Mesendoderm (in vitro differentiated cells): ENCODE data around the gene ACTN1.

Source experiments
- DNase-seq: peaks from one replicate; pipeline ENCODE4 v3.0.0; 2013
- H2AK5ac ChIP-seq: 2 replicates; pipeline ENCODE4 v1.6.1; 2013; ENCODE audit warnings: low read length, inconsistent platforms
- H2BK120ac ChIP-seq: 2 replicates; pipeline ENCODE4 v1.6.1; 2013; ENCODE audit warnings: low read depth, mild to moderate bottlenecking, low read length, moderate library complexity, mixed read lengths
- H2BK15ac ChIP-seq: replicated peaks from 2 replicates; pipeline ENCODE4 v1.6.1; 2013; ENCODE audit warnings: low read depth, mild to moderate bottlenecking, moderate library complexity
- H2BK5ac ChIP-seq: 2 replicates; pipeline ENCODE4 v1.6.1; 2013; ENCODE audit warnings: low read length, inconsistent platforms
- H3K18ac ChIP-seq: 2 replicates; pipeline ENCODE4 v1.6.1; 2013; ENCODE audit warnings: mild to moderate bottlenecking, low read length, mixed read lengths
- H3K23ac ChIP-seq: one replicate; pipeline ENCODE4 v1.6.1; 2013; ENCODE audit warnings: low read length
- H3K27ac ChIP-seq: 2 replicates; pipeline ENCODE4 v1.5.1; 2013; ENCODE audit warnings: low read depth, mild to moderate bottlenecking, inconsistent platforms, low read length, moderate library complexity
- H3K27me3 ChIP-seq: 2 replicates; pipeline ENCODE4 v1.6.1; 2013; ENCODE audit warnings: low read length, control low read depth, mild to moderate bottlenecking, inconsistent platforms; ENCODE audit not compliant: insufficient read depth, poor library complexity
- H3K36me3 ChIP-seq: 2 replicates; pipeline ENCODE4 v1.6.1; 2013; ENCODE audit warnings: low read length, inconsistent platforms; ENCODE audit not compliant: control insufficient read depth, insufficient read depth
- H3K4ac ChIP-seq: one replicate; pipeline ENCODE4 v1.6.1; 2013; ENCODE audit warnings: low read depth, mild to moderate bottlenecking, low read length, moderate library complexity
- H3K4me1 ChIP-seq: 2 replicates; pipeline ENCODE4 v1.6.1; 2013; ENCODE audit warnings: low read depth, low read length, inconsistent platforms; ENCODE audit not compliant: control insufficient read depth
- H3K4me2 ChIP-seq: 2 replicates; pipeline ENCODE4 v1.6.1; 2013; ENCODE audit warnings: low read length
- H3K4me3 ChIP-seq: 2 replicates; pipeline ENCODE4 v1.5.1; 2013; ENCODE audit warnings: mild to moderate bottlenecking, low read length
- H3K56ac ChIP-seq: one replicate; pipeline ENCODE4 v1.6.1; 2013; ENCODE audit warnings: low read length
- H3K79me1 ChIP-seq: 2 replicates; pipeline ENCODE4 v1.6.1; 2013; ENCODE audit warnings: low read length, inconsistent platforms
- H3K79me2 ChIP-seq: 2 replicates; pipeline ENCODE4 v1.6.1; 2013; ENCODE audit warnings: mild to moderate bottlenecking, low read length; ENCODE audit not compliant: control insufficient read depth, insufficient read depth
- H3K9ac ChIP-seq: 2 replicates; pipeline ENCODE4 v1.6.1; 2013; ENCODE audit warnings: low read length, inconsistent platforms
- H4K5ac ChIP-seq: one replicate; pipeline ENCODE4 v1.6.1; 2013; ENCODE audit warnings: low read length
- H4K8ac ChIP-seq: one replicate; pipeline ENCODE4 v1.6.1; 2013; ENCODE audit warnings: low read depth, mild to moderate bottlenecking, control low read depth, low read length, moderate library complexity
- WGBS: extraction: QIAGEN DNeasy Blood & Tissue Kit; methylation state at CpG from one replicate; pipeline ENCODE4 v1.1.7; 2013; ENCODE audit warnings: low lambda C conversion rate, missing lambda C conversion rate; ENCODE audit not compliant: insufficient coverage; ENCODE audit errors: extremely low coverage; 5-methylcytosine and 5-hydroxymethylcytosine counted together

ACTN1 gene

DNA sequence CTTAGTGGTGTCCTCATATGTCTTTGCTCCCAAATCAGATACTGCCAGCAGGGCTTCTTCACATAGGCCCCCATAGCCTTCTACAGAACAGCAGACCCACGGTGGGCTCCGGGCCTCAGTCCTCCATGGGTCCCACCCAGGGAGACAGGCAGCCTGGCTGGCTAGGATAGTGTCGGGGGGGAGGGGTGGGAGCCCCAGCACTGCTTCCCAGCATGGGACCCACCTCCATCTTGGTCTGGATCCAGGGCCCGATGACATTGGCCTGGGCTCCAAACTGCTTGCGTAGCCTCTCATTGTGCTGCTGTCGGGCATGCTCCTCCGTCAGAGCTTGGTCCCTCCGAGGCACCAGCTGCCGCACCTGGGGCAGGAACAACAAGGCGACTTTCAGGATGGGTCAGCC is 96.9 kb downstream of the ACTN1 start:
- Histone ChIP-seq H3K4me1 (no peaks in the 10 kb centered on the region), H3K4me3 (no peak overlapping the region)
- no CpG with 5 or more reads among the region's 10 CpGs for WGBS

DNA sequence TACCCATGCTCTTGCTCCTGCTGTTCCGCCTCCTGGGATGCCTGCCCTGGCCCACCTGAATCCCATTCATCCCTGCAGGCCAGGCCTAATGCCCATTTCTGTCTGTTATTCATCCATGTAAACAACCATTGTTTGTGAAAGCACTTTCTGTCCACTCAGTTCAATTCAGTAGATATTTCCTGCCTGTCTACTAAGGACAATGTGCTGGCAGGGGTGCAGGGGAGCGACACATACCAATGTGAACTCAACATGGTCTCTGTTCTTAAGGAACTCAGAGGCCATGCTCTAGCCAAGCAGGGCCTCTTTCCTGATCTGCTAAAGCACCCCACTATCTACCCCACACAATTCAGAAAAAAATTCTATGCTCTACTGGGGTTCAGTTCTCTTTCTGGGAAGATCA is 97.7 kb downstream of the ACTN1 start:
- no peak overlapping the region for H3K18ac ChIP-seq
- no peak overlapping the region for H4K8ac ChIP-seq
- H3K56ac ChIP-seq, result no peak overlapping the region
- H2BK5ac ChIP-seq, result no peak overlapping the region
- DNase-seq, result no peak
- no peak overlapping the region for H4K5ac ChIP-seq
- H3K9ac ChIP-seq, result no peak overlapping the region
- H2BK15ac ChIP-seq, result no peak overlapping the region
- H3K4me2 ChIP-seq, result no peak overlapping the region
- H3K23ac ChIP-seq, result no peak overlapping the region
- no peak overlapping the region for H2BK120ac ChIP-seq
- no peaks in the 10 kb centered on the region for H3K27me3 ChIP-seq
- no peaks in the 10 kb centered on the region for H3K79me1 ChIP-seq
- H3K4ac ChIP-seq, result no peak overlapping the region
- WGBS, result no CpG with 5 or more reads among the region's 2 CpGs
- no peak overlapping the region for H3K27ac ChIP-seq
- no peaks in the 10 kb centered on the region for H3K79me2 ChIP-seq
- H3K4me3 ChIP-seq, result no peak overlapping the region
- no peaks in the 10 kb centered on the region for H3K4me1 ChIP-seq
- no peak overlapping the region for H2AK5ac ChIP-seq
- H3K36me3 ChIP-seq, result peaks cover 34% of the 10 kb centered on the region

More for the DNA sequence above, 96.9 kb downstream of the ACTN1 start:
- H2BK15ac ChIP-seq, result no peak overlapping the region
- H3K79me1 ChIP-seq, result no peaks in the 10 kb centered on the region
- no peak overlapping the region for H2BK5ac ChIP-seq
- no peak for DNase-seq
- no peaks in the 10 kb centered on the region for H3K27me3 ChIP-seq
- no peak overlapping the region for H4K5ac ChIP-seq
- H3K18ac ChIP-seq, result no peak overlapping the region
- H2BK120ac ChIP-seq, result no peak overlapping the region
- H3K23ac ChIP-seq, result no peak overlapping the region
- H3K4me2 ChIP-seq, result no peak overlapping the region
- H3K27ac ChIP-seq, result no peak overlapping the region
- H3K4ac ChIP-seq, result no peak overlapping the region
- H2AK5ac ChIP-seq, result no peak overlapping the region
- no peak overlapping the region for H4K8ac ChIP-seq
- peaks cover 31% of the 10 kb centered on the region for H3K36me3 ChIP-seq
- no peak overlapping the region for H3K56ac ChIP-seq
- no peaks in the 10 kb centered on the region for H3K79me2 ChIP-seq
- H3K9ac ChIP-seq, result no peak overlapping the region

DNA sequence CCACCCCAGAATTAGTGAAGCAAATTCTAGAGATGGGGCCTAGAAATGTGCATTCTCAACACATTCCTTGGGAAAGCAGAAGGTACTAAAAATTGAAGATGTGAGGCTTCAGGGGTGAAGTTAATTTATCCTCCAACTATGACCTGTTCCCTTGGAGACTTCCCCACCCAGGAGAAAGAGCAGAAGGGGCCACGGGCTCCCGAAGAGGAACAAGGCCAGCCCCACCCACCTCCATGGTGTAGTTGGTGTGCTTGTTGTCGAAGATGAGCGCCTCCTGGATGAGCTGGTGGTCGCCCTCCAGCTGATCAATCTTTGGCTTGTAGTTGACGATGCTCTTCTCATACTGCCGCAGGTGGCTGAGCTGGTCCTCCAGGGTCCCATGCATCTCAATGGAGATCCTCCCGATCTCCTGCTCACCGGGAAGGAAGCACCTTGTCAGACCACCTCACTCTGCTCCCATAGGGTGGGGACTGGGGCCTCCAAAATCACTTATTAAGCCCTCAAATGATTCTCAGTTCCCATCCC is 98.5 kb downstream of the ACTN1 start:
- no peaks in the 10 kb centered on the region for H3K79me1 ChIP-seq

DNA sequence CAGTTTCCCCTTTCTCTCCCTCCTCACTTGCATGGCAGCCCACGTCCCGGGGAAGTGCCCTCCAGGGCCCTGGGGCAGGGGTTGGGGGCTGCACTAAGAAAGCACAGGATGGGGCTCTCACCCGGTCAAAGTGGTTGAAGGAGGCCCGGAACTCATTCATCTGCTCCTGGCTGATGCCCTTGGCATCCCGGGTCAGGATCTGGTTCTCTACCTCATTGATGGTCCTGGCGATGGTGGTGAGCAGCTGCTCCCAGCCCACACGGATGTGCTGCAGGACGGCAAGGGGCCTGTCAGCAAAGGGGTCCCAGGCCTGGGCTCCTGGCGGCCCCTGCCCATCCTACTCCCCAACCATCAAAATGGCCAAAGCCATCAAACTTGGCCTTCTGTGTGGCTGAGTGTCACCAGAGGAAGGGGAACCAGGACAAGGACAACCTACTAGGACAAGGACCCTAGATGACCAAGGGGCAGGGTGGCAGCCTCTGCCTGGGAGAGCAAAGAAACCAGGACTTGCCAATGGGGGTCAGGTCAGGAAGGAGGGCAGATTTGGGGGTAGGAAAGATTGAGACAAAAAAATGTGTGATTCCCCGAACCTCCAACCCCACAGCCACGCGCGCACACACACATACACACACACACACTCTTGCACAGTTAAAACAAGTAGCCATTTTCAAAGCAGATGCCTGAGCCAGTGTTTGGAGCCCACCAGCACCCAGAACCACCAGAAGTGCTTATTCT is 99.1 kb downstream of the ACTN1 start:
- Histone ChIP-seq H2AK5ac (no peak overlapping the region), H4K5ac (no peak overlapping the region), H4K8ac (no peak overlapping the region), H3K27ac (no peak overlapping the region), H3K56ac (no peak overlapping the region), H3K79me2 (no peaks in the 10 kb centered on the region), H3K4me1 (no peaks in the 10 kb centered on the region), H2BK5ac (no peak overlapping the region), H3K4ac (no peak overlapping the region), H3K4me2 (no peak overlapping the region), H3K23ac (no peak overlapping the region), H3K79me1 (no peaks in the 10 kb centered on the region), H2BK15ac (no peak overlapping the region), H3K4me3 (no peak overlapping the region), H3K27me3 (no peaks in the 10 kb centered on the region), H3K18ac (no peak overlapping the region), H3K36me3 (peaks cover 35% of the 10 kb centered on the region), H2BK120ac (no peak overlapping the region), H3K9ac (no peak overlapping the region)
- DNase-seq, result no peak
- WGBS, result no CpG with 5 or more reads among the region's 13 CpGs

More for the DNA sequence above, 98.5 kb downstream of the ACTN1 start:
- Histone ChIP-seq H2AK5ac (no peak overlapping the region), H2BK5ac (no peak overlapping the region), H2BK15ac (no peak overlapping the region), H3K27ac (no peak overlapping the region), H3K4me1 (no peaks in the 10 kb centered on the region), H3K18ac (no peak overlapping the region), H3K27me3 (no peaks in the 10 kb centered on the region), H4K8ac (no peak overlapping the region), H3K36me3 (peaks cover 35% of the 10 kb centered on the region), H3K4me3 (no peak overlapping the region), H3K56ac (no peak overlapping the region), H3K23ac (no peak overlapping the region), H2BK120ac (no peak overlapping the region), H4K5ac (no peak overlapping the region), H3K4ac (no peak overlapping the region), H3K4me2 (no peak overlapping the region), H3K79me2 (no peaks in the 10 kb centered on the region), H3K9ac (no peak overlapping the region)
- DNase-seq, result no peak
- WGBS, result no CpG with 5 or more reads among the region's 9 CpGs

DNA sequence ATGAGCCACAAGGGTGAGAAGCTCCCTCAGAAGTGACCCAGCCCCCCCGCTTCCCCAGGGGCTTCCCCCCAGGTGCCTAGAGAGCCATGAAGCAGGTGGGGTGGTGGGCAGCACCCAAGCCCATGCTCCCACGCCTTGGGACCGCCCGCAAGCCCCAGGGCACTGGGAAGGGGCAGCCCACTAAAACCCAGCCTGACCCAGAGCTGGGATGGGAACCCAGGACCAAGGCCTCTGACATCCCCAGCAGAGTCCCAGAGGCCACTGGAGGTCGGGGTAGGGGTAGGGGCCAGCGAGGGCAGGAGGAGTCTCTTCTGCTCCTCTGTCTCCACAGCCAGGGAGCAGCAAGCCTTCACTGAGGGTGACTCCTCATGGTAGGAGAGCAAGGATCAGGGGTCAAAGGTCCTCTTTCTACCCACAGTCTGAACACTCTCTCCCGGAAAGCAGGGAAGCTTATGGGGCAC is 99.8 kb downstream of the ACTN1 start:
- no peak overlapping the region for H3K4ac ChIP-seq
- H2AK5ac ChIP-seq, result no peak overlapping the region
- H3K23ac ChIP-seq, result no peak overlapping the region
- H4K8ac ChIP-seq, result no peak overlapping the region
- no peaks in the 10 kb centered on the region for H3K27me3 ChIP-seq
- H3K18ac ChIP-seq, result no peak overlapping the region
- H4K5ac ChIP-seq, result no peak overlapping the region
- no peak overlapping the region for H2BK5ac ChIP-seq
- no peak overlapping the region for H2BK15ac ChIP-seq
- H3K79me1 ChIP-seq, result no peaks in the 10 kb centered on the region
- H3K9ac ChIP-seq, result no peak overlapping the region
- no peak overlapping the region for H2BK120ac ChIP-seq
- no peak for DNase-seq
- WGBS, result no CpG with 5 or more reads among the region's 7 CpGs
- no peaks in the 10 kb centered on the region for H3K79me2 ChIP-seq
- H3K4me2 ChIP-seq, result no peak overlapping the region
- H3K4me1 ChIP-seq, result no peaks in the 10 kb centered on the region
- H3K27ac ChIP-seq, result no peak overlapping the region
- no peak overlapping the region for H3K56ac ChIP-seq
- H3K36me3 ChIP-seq, result peaks cover 35% of the 10 kb centered on the region
- H3K4me3 ChIP-seq, result no peak overlapping the region
